ENCODE measurements around the gene MYH11. TPM values are rescaled to one million over a fixed set of nuclear protein-coding genes. Genes with fewer than 3 reads are reported as not detected.
A peak's percentile ranks its signal among the peaks of the same experiment; 100 is the strongest.
"Not testable (repeated sequence)": the region's sequence is repeated elsewhere in the genome, so short reads cannot be mapped to it uniquely, and the experiment has no call there.

MYH11 gene
- total and polyA plus RNA-seq, 5 donors from 2014 or later = 0.15 to 0.67 (median 0.43) TPM; not detected in 1

DNA sequence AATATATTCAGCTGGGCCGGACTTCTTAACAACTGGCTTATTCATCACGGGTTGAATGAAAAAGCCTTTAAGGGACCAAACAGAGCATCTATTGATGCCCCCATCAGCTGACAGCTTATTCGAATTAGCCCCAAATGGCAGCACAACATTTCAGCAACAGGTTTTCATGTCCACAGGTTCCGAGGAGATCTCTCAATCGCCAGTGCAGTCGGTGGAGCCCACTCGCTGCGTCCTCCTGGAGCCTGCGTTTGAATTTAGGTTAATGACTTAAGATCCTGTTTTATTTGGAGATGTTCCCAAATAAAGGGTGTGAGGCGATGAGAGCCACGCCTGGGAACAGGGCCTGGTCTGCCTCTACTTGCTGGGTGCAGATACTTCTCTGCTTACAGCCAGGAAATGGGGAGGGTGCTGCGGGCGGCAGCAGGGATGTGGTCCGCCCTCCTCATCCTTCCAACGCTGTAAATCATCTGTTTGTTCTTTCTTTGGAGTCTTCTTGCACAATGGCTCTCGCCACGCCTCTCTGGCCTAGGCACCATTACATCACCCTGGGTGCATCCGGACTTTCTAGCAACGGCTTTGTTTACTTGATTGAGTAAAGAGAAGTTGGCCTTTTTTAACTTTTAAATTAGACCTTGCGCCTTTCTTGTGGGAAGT is 184.2 kb downstream of the MYH11 start:
- Mint-ChIP-seq H3K9me3 (no peaks in the 10 kb centered on the region), H3K4me3 (peak overlapping the region; percentile 28 to 85 (median 65)), H3K36me3 (peaks cover 28% of the 10 kb centered on the region), H3K27ac (peak overlapping the region; percentile 94 to 96 (median 96)), H3K27me3 (no peaks in the 10 kb centered on the region), H3K4me1 (peaks cover 6 to 64% (median 33%) of the 10 kb centered on the region in 4 donors)
- H3K36me3 ChIP-seq (ENCODE audit: control insufficient read depth, insufficient read depth, low read length) = peaks cover 42% of the 10 kb centered on the region
- H3K9me3 ChIP-seq (ENCODE audit: control insufficient read depth in 2 of 2, low read length in 2 of 2) = no peaks in the 10 kb centered on the region
- H3K4me3 ChIP-seq (ENCODE audit: low read depth, low read length) = peak overlapping the region; percentile 37
- peak; percentile 55 to 94 (median 82) for DNase-seq
- peak overlapping the region; percentile 92 for H3K27ac ChIP-seq (ENCODE audit: insufficient read depth, low read length, poor library complexity, severe bottlenecking)
- peak; percentile 89 to 96 for ATAC-seq (ENCODE audit: low read depth in 2 of 2)
- H3K27me3 ChIP-seq (ENCODE audit: control insufficient read depth, insufficient read depth, low read length) = no peaks in the 10 kb centered on the region
- peaks cover 21% of the 10 kb centered on the region for H3K4me1 ChIP-seq (ENCODE audit: control insufficient read depth, insufficient read depth, low read length, poor library complexity, severe bottlenecking)

DNA sequence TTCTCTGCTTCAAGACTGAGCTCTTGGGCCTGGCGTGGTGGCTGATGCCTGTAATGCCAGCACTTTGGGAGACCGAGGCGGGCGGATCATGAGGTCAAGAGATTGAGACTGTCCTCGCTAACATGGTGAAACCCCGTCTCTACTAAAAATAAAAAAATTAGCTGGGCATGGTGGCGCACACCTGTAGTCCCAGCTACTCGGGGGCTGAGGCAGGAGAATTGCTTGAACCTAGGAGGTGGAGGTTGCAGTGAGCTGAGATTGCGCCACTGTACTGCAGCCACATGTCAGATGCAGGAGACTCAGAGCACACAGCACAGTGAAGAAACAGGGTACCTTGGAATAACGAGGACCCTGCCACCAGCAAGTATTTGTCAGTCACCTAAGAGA is 184.7 kb downstream of the MYH11 start:
- H3K27me3 ChIP-seq (ENCODE audit: control insufficient read depth, insufficient read depth, low read length); ATAC-seq (ENCODE audit: low read depth in 2 of 2); DNase-seq; H3K4me3 ChIP-seq (ENCODE audit: low read depth, low read length); H3K9me3 Mint-ChIP-seq; H3K9me3 ChIP-seq (ENCODE audit: control insufficient read depth in 2 of 2, low read length in 2 of 2); H3K27me3 Mint-ChIP-seq: not testable (repeated sequence)
- Mint-ChIP-seq H3K27ac (peak overlapping the region; percentile 94 to 96 (median 96)), H3K4me3 (peak overlapping the region in 1 of 4 donors; percentile 38), H3K36me3 (peaks cover 31% of the 10 kb centered on the region), H3K4me1 (peaks cover 6 to 64% (median 33%) of the 10 kb centered on the region in 4 donors)
- Histone ChIP-seq H3K27ac (ENCODE audit: insufficient read depth, low read length, poor library complexity, severe bottlenecking) (peak overlapping the region; percentile 92), H3K4me1 (ENCODE audit: control insufficient read depth, insufficient read depth, low read length, poor library complexity, severe bottlenecking) (peaks cover 21% of the 10 kb centered on the region), H3K36me3 (ENCODE audit: control insufficient read depth, insufficient read depth, low read length) (peaks cover 43% of the 10 kb centered on the region)

DNA sequence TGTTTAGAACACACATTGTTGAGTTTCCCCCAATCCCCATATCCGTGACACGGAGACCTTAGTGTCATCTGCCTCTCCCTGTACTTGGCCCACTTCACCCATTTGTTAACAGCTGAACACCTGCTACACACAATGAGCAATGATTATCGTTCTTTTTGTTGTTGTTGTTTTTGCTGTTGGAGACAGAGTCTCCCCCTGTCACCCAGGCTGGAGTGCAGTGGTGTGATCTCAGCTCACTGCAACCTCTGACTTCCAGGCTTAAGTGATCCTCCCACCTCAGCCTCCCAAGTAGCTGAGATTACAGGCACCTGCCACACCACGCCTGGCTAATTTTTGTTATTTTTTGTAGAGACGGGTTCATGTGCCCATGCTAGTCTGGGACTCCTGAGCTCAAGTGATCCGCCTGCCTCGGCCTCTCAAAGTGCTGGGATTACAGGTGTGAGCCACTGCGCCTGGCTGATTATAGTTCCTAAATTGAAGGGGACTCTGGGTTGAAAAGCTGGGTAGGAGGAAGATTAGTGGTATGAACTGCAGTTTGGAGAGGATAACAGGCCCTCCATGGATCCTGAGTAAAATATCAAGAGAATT is 185.2 kb downstream of the MYH11 start:
- peaks cover 21% of the 10 kb centered on the region for H3K4me1 ChIP-seq (ENCODE audit: control insufficient read depth, insufficient read depth, low read length, poor library complexity, severe bottlenecking)
- peak overlapping the region; percentile 92 for H3K27ac ChIP-seq (ENCODE audit: insufficient read depth, low read length, poor library complexity, severe bottlenecking)
- no peaks in the 10 kb centered on the region for H3K9me3 ChIP-seq (ENCODE audit: control insufficient read depth in 2 of 2, low read length in 2 of 2)
- peak overlapping the region; percentile 94 to 96 (median 96) for H3K27ac Mint-ChIP-seq
- H3K27me3 Mint-ChIP-seq = no peaks in the 10 kb centered on the region
- H3K4me3 ChIP-seq (ENCODE audit: low read depth, low read length) = no peak overlapping the region
- peaks cover 6 to 60% (median 31%) of the 10 kb centered on the region in 4 donors for H3K4me1 Mint-ChIP-seq
- ATAC-seq (ENCODE audit: low read depth in 2 of 2) (no peak), DNase-seq (no peak)
- peaks cover 28% of the 10 kb centered on the region for H3K36me3 Mint-ChIP-seq
- peak overlapping the region in 1 of 4 donors; percentile 38 for H3K4me3 Mint-ChIP-seq
- H3K9me3 Mint-ChIP-seq = no peaks in the 10 kb centered on the region
- H3K27me3 ChIP-seq (ENCODE audit: control insufficient read depth, insufficient read depth, low read length) = no peaks in the 10 kb centered on the region
- H3K36me3 ChIP-seq (ENCODE audit: control insufficient read depth, insufficient read depth, low read length) = peaks cover 46% of the 10 kb centered on the region

DNA sequence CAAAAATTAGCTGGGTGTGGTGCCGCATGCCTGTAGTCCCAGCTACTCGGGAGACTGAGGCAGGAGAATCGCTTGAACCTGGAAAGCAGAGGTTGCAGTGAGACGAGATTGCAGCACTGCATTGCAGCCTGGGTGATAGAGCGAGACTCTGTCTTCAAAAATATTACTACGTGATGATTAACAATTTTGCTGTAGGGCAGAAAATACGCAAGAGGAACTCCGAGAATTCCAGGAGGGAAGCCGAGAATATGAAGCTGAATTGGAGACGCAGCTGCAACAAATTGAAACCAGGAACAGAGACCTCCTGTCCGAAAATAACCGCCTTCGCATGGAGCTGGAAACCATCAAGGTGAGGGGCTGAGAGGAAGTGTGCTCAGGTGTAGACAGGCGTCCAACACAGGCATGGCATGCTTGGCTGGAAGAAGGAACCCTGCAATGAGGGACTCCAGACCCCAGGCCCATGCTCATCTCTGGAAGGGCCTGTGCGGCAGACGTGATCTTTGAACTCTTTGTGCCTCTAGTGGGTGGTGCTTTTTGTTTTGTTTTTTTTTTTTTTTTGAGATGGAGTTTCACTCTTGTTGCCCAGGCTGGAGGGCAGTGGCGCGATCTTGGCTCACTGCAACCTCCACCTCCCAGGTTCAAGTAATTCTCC is 189.6 kb downstream of the MYH11 start:
- H3K4me3 Mint-ChIP-seq = no peak overlapping the region
- no peak overlapping the region for H3K27ac ChIP-seq (ENCODE audit: insufficient read depth, low read length, poor library complexity, severe bottlenecking)
- no peaks in the 10 kb centered on the region for H3K27me3 ChIP-seq (ENCODE audit: control insufficient read depth, insufficient read depth, low read length)
- H3K4me3 ChIP-seq (ENCODE audit: low read depth, low read length) = no peak overlapping the region
- no peaks in the 10 kb centered on the region for H3K9me3 ChIP-seq (ENCODE audit: control insufficient read depth in 2 of 2, low read length in 2 of 2)
- H3K4me1 ChIP-seq (ENCODE audit: control insufficient read depth, insufficient read depth, low read length, poor library complexity, severe bottlenecking) = peaks cover under 1% of the 10 kb centered on the region
- peaks cover 66% of the 10 kb centered on the region for H3K36me3 ChIP-seq (ENCODE audit: control insufficient read depth, insufficient read depth, low read length)
- no peaks in the 10 kb centered on the region for H3K9me3 Mint-ChIP-seq
- DNase-seq (no peak), ATAC-seq (ENCODE audit: low read depth in 2 of 2) (no peak)
- H3K36me3 Mint-ChIP-seq = peaks cover 20% of the 10 kb centered on the region
- peaks cover 0 to 29% (median 18%) of the 10 kb centered on the region in 4 donors for H3K4me1 Mint-ChIP-seq
- no peaks in the 10 kb centered on the region for H3K27me3 Mint-ChIP-seq
- peak overlapping the region in 1 of 3 donors; percentile 89 for H3K27ac Mint-ChIP-seq

DNA sequence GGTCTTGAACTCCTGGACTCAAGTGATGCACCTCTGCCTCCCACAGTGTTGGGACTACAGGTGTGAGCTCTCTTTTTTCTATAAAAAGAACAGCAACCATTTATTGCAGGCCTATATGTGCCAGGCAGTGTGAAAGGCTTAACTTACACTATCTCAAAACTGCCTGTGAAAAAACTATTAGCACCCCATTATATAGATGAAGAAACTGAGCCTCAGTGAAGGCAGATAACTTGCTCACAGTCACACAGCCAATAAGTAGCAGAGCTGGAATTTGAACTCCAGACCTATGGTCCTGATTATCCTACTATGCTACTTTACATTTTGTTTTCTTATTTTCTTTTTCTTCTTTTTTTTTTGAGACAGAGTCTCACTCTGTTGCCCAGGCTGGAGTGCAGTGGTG is 191.7 kb downstream of the MYH11 start:
- peaks cover 56% of the 10 kb centered on the region for H3K36me3 ChIP-seq (ENCODE audit: control insufficient read depth, insufficient read depth, low read length)

DNA sequence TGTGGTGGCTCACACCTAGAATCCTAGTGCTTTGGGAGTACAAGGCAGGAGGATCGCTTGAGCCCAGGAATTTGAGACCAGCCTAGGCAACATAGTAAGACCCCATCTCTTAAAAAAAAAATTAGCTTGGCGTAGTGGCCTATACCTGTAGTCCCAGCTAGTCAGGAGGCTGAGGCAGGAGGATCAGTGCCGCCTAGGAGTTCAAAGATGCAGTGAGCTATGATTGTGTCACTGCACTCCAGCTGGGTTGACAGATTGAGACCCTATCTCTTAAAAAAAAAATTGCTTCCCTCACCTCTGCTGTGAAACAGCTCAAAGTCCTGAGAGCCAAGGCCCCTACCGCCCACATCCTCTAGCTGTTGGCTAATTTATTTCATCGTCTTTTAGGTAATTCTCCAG is 196.6 kb downstream of the MYH11 start:
- H3K27ac Mint-ChIP-seq = peak overlapping the region; percentile 89 to 95 (median 94)
- Histone ChIP-seq H3K27ac (ENCODE audit: insufficient read depth, low read length, poor library complexity, severe bottlenecking) (peak overlapping the region; percentile 51), H3K36me3 (ENCODE audit: control insufficient read depth, insufficient read depth, low read length) (peaks cover 18% of the 10 kb centered on the region), H3K27me3 (ENCODE audit: control insufficient read depth, insufficient read depth, low read length) (no peaks in the 10 kb centered on the region), H3K4me1 (ENCODE audit: control insufficient read depth, insufficient read depth, low read length, poor library complexity, severe bottlenecking) (peaks cover 20% of the 10 kb centered on the region), H3K9me3 (ENCODE audit: control insufficient read depth in 2 of 2, low read length in 2 of 2) (no peaks in the 10 kb centered on the region), H3K4me3 (ENCODE audit: low read depth, low read length) (no peak overlapping the region)
- H3K4me3 Mint-ChIP-seq = peak overlapping the region in 2 of 4 donors; percentile 31 to 36
- peaks cover 0 to 2% (median 0%) of the 10 kb centered on the region in 7 donors for H3K9me3 Mint-ChIP-seq
- DNase-seq (no peak), ATAC-seq (ENCODE audit: low read depth in 2 of 2) (no peak)
- H3K36me3 Mint-ChIP-seq = peaks cover 19% of the 10 kb centered on the region
- H3K27me3 Mint-ChIP-seq = no peaks in the 10 kb centered on the region
- peaks cover 18 to 70% (median 49%) of the 10 kb centered on the region in 4 donors for H3K4me1 Mint-ChIP-seq

More for the DNA sequence above, 191.7 kb downstream of the MYH11 start:
- no peak overlapping the region for H3K27ac Mint-ChIP-seq
- ATAC-seq (ENCODE audit: low read depth in 2 of 2) (no peak), DNase-seq (no peak)
- H3K27me3 ChIP-seq (ENCODE audit: control insufficient read depth, insufficient read depth, low read length) = no peaks in the 10 kb centered on the region
- H3K4me1 Mint-ChIP-seq = peaks cover 4 to 30% (median 21%) of the 10 kb centered on the region in 4 donors
- H3K27ac ChIP-seq (ENCODE audit: insufficient read depth, low read length, poor library complexity, severe bottlenecking) = no peak overlapping the region
- H3K27me3 Mint-ChIP-seq = no peaks in the 10 kb centered on the region
- H3K9me3 Mint-ChIP-seq = no peaks in the 10 kb centered on the region
- no peak overlapping the region for H3K4me3 ChIP-seq (ENCODE audit: low read depth, low read length)
- peaks cover 6% of the 10 kb centered on the region for H3K4me1 ChIP-seq (ENCODE audit: control insufficient read depth, insufficient read depth, low read length, poor library complexity, severe bottlenecking)
- H3K9me3 ChIP-seq (ENCODE audit: control insufficient read depth in 2 of 2, low read length in 2 of 2) = no peaks in the 10 kb centered on the region
- no peak overlapping the region for H3K4me3 Mint-ChIP-seq
- H3K36me3 Mint-ChIP-seq = peaks cover 27% of the 10 kb centered on the region

DNA sequence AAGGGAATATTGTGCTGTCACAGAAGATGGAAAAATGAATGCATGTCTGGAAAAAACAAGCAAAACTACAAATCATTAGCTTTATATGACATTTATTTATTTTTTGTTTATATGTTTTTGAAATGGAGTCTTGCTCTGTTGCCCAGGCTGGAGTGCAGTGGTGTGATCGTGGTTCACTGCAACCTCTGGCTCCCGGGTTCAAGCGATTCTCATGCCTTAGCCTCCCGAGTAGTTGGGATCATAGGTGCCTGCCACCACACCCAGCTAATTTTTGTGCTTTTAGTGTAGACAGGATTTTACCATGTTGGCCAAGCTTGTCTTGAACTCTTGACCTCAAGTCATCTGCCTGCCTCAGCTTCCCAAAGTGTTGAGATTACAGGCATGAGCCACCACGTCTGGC is 198.3 kb downstream of the MYH11 start:
- peak overlapping the region; percentile 51 for H3K4me3 ChIP-seq (ENCODE audit: low read depth, low read length)
- peaks cover 18 to 82% (median 50%) of the 10 kb centered on the region in 4 donors for H3K4me1 Mint-ChIP-seq
- no peaks in the 10 kb centered on the region for H3K9me3 ChIP-seq (ENCODE audit: control insufficient read depth in 2 of 2, low read length in 2 of 2)
- H3K27ac Mint-ChIP-seq = peak overlapping the region; percentile 91 to 95 (median 95)
- H3K27me3 ChIP-seq (ENCODE audit: control insufficient read depth, insufficient read depth, low read length) = no peaks in the 10 kb centered on the region
- peaks cover 19% of the 10 kb centered on the region for H3K36me3 Mint-ChIP-seq
- peaks cover 0 to 2% (median 0%) of the 10 kb centered on the region in 7 donors for H3K9me3 Mint-ChIP-seq
- H3K27ac ChIP-seq (ENCODE audit: insufficient read depth, low read length, poor library complexity, severe bottlenecking) = peak overlapping the region; percentile 51
- DNase-seq = no peak
- ATAC-seq (ENCODE audit: low read depth in 2 of 2) = no peak
- peaks cover 16% of the 10 kb centered on the region for H3K36me3 ChIP-seq (ENCODE audit: control insufficient read depth, insufficient read depth, low read length)
- peaks cover 27% of the 10 kb centered on the region for H3K4me1 ChIP-seq (ENCODE audit: control insufficient read depth, insufficient read depth, low read length, poor library complexity, severe bottlenecking)
- no peaks in the 10 kb centered on the region for H3K27me3 Mint-ChIP-seq
- H3K4me3 Mint-ChIP-seq = peak overlapping the region; percentile 58 to 88 (median 80)

Data from CD4-positive, CD25-positive, alpha-beta regulatory T cell (primary cell).